GM12891 (cell line): ENCODE data around the gene SPATA32.

Source experiments
- POLR2A ChIP-seq: IDR thresholded peaks from 2 replicates; pipeline ENCODE4 v1.6.1; 2011; ENCODE audit warnings: low read depth, low read length, control low read depth
- POLR2AphosphoS5 ChIP-seq: IDR thresholded peaks from 2 replicates; pipeline ENCODE4 v1.6.1; 2011; ENCODE audit warnings: low read depth, low read length, control low read depth
- TAF1 ChIP-seq: IDR thresholded peaks from 2 replicates; pipeline ENCODE4 v1.6.1; 2011; ENCODE audit warnings: low read depth, low read length, control low read depth

DNA sequence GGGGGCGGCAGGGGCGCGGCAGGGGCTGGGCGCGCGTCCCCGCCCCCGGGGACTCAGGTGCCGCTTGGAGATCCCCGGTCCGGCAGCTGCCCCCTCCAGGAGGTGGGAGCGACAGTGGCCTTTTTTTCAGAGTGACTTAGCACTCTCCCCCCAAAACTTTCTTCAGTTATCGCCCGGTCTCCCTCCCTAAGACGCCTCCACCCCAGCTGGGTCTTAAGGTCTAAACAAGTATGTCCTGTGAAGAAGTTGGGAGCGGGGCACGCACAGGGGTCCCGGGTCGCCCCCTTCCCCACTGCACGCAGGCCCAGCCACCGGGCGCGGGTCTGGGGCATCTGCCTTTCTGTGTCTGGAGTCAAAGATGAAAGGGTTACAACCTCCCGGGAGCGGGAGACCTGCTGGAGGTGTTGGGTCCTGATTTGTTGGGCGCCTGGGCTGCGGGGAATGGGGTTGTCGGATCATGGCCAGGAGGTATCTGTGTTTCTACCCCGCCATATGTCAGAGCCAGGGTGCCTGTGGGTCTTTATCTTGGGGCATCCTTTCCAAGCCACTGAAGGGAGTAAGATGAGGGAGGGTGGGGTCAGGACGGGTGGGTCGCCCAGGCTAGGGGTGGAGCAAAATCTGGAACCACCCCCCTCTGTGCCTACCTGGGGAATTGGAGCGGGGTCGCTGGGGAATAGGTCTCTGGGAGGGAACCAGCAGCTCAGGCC lies 39.5 kb downstream of the SPATA32 start:
- TF ChIP-seq POLR2A, result no peak
- TF ChIP-seq TAF1, result no peak
- TF ChIP-seq POLR2AphosphoS5, result no peak
